Thoracic aorta (tissue), 2 donors: Measurements from ENCODE around the gene RDH5. TPM values are rescaled to one million over a fixed set of nuclear protein-coding genes. Genes with fewer than 3 reads are reported as not detected.

ENCODE experiments used
- ATAC-seq: fragments of 150-250 bp; one replicate; pipeline ENCODE4 v1.8.0; 2017; ENCODE audit warnings: low read depth; ENCODE audit not compliant: insufficient number of reproducible peaks, low FRiP score
- DNase-seq: peaks from one replicate; pipeline ENCODE4 v3.0.0-alpha.2; 2020; ENCODE audit warnings: low spot score
- H3K27ac ChIP-seq, 2 donors: fragments of 200-600 bp; sonication (generic); 1 replicate in 1 of 2; 2 replicates in 1 of 2; pipeline ENCODE4 v1.5.1; 2016; ENCODE audit warnings: mild to moderate bottlenecking in 2 of 2, moderate library complexity in 2 of 2
- H3K27me3 ChIP-seq: fragments of 200-600 bp; sonication (generic); replicated peaks from 2 replicates; pipeline ENCODE4 v1.6.0; 2016; ENCODE audit warnings: mild to moderate bottlenecking; ENCODE audit not compliant: insufficient read depth
- H3K36me3 ChIP-seq: fragments of 200-600 bp; sonication (generic); one replicate; pipeline ENCODE4 v1.5.1; 2016
- H3K4me1 ChIP-seq, 2 donors: fragments of 200-600 bp; sonication (generic); 1 replicate in 1 of 2; 2 replicates in 1 of 2; pipeline versions ENCODE4 v1.5.1 to v1.6.0; 2016; ENCODE audit warnings: low read depth in 2 of 2, mild to moderate bottlenecking in 1 of 2; ENCODE audit not compliant: control insufficient read depth in 1 of 2
- H3K4me3 ChIP-seq: fragments of 200-600 bp; sonication (generic); 2 replicates; pipeline ENCODE4 v1.5.1; 2016; ENCODE audit warnings: mild to moderate bottlenecking
- H3K9me3 ChIP-seq: fragments of 200-600 bp; sonication (generic); 2 replicates; pipeline ENCODE4 v1.5.1; 2016
- total RNA-seq, 2 donors: library from RNA; depleted of rRNA; stranded (reverse); fragments of >200 nt; gene quantifications; one replicate each; pipeline versions ENCODE4 v1.1.0 to v1.2.3, GENCODE V29; 2016
- TF ChIP-seq, protein P1 (sequence below): fragments of 200-600 bp; sonication (generic); IDR thresholded peaks from one replicate; pipeline ENCODE4 v1.5.1; 2019; ENCODE audit warnings: antibody characterized with exemption

RDH5 gene
- total RNA-seq, 2 donors from 2014 or later: 24.4 to 29.5 TPM

DNA sequence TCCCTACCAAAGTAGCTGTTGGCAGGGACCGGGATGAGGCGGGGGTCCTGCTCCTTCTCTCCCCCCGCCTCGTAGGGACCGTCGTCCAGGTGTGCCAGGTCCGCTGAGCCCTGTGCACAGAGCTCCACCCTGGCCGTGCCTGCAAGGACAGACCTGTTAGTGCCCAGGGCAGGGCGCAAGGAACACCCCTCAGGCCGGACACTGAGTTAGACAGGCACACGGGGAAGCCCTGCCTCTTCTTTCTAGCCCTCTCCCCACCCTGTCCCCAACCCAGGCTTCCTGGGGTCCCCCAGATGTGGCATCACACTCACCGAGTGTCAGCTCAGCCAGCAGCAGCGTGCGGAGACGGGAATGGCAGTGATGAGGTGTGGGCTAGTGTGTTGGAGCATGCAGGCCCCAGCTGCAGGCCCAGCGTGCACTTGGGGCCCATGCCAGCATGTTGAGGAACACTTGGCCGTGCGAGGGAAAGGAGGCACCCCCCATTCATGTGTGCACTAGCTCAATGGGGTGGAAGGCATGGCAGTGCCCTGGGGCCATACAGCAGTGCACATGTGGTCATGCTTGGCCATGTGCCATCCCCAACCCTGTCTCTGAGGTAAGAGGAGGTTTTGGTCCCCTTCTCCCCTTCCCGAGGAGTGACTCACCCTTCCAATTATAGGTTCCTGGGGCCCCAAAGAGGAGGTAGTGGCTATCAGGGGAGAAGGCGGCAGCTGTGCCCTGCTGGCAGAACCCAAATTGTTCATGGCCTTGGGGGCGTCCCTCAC is 19.8 kb upstream of the RDH5 start:
- Histone ChIP-seq H3K4me1 (peaks cover 14 to 40% of the 10 kb centered on the region in 2 donors), H3K27ac (peak overlapping the region; percentile 35 to 37), H3K27me3 (no peaks in the 10 kb centered on the region), H3K4me3 (peak overlapping the region; percentile 42), H3K36me3 (peaks cover 39% of the 10 kb centered on the region), H3K9me3 (no peaks in the 10 kb centered on the region)
- no peak for ATAC-seq
- TF ChIP-seq, protein P1, sequence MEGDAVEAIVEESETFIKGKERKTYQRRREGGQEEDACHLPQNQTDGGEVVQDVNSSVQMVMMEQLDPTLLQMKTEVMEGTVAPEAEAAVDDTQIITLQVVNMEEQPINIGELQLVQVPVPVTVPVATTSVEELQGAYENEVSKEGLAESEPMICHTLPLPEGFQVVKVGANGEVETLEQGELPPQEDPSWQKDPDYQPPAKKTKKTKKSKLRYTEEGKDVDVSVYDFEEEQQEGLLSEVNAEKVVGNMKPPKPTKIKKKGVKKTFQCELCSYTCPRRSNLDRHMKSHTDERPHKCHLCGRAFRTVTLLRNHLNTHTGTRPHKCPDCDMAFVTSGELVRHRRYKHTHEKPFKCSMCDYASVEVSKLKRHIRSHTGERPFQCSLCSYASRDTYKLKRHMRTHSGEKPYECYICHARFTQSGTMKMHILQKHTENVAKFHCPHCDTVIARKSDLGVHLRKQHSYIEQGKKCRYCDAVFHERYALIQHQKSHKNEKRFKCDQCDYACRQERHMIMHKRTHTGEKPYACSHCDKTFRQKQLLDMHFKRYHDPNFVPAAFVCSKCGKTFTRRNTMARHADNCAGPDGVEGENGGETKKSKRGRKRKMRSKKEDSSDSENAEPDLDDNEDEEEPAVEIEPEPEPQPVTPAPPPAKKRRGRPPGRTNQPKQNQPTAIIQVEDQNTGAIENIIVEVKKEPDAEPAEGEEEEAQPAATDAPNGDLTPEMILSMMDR: no peak
- DNase-seq: no peak

DNA sequence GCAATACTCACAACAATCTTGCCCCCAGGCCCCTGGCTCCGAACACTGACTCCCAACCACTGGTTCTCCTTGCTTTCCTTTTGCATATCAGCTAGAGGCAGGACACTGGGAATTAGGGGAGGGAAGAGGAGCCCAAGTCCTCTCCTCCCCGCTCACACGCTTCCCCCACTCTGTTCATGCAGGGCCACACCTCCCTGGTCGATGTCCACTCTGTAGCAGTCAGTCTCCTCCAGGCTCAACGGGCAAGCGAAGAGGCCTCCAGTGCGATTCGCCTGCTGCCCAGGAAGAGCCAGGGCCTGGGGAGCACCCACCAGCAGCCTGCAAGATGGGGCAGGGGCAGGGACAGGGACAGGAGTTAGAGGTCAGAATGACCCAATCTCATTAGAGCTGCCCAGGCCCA is 17.3 kb upstream of the RDH5 start:
- no peak for DNase-seq
- H3K27me3 ChIP-seq: no peaks in the 10 kb centered on the region
- TF ChIP-seq, protein P1: no peak
- no peaks in the 10 kb centered on the region for H3K9me3 ChIP-seq
- peak overlapping the region; percentile 90 for H3K4me3 ChIP-seq
- no peak for ATAC-seq
- peaks cover 15% of the 10 kb centered on the region for H3K36me3 ChIP-seq
- H3K27ac ChIP-seq: peak overlapping the region; percentile 90 to 92
- peaks cover 14 to 40% of the 10 kb centered on the region in 2 donors for H3K4me1 ChIP-seq

DNA sequence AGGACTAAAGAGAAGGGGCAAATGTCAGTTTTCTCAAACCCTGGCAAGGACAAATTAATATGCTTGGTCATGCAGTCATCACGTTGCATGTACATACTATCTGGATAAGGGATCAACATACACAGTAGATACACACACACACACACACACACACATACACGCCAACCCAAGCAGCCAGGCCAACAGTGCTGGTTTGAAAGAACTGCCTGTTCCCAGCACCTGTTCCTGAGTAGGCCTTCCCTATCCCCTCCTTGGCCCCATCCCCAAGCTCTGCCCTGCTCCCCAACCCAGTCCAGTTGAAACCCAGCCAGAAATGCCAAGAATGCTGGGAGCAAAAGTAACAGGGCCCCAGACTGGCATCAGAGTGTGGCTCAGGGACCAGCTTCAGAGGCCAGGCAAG is 16.9 kb upstream of the RDH5 start:
- Histone ChIP-seq H3K9me3 (no peaks in the 10 kb centered on the region), H3K36me3 (peaks cover 12% of the 10 kb centered on the region), H3K4me3 (peak overlapping the region; percentile 90), H3K27ac (peak overlapping the region; percentile 90 to 92), H3K4me1 (peaks cover 15 to 43% of the 10 kb centered on the region in 2 donors), H3K27me3 (no peaks in the 10 kb centered on the region)
- ATAC-seq (no peak), DNase-seq (no peak)
- TF ChIP-seq, protein P1: no peak

DNA sequence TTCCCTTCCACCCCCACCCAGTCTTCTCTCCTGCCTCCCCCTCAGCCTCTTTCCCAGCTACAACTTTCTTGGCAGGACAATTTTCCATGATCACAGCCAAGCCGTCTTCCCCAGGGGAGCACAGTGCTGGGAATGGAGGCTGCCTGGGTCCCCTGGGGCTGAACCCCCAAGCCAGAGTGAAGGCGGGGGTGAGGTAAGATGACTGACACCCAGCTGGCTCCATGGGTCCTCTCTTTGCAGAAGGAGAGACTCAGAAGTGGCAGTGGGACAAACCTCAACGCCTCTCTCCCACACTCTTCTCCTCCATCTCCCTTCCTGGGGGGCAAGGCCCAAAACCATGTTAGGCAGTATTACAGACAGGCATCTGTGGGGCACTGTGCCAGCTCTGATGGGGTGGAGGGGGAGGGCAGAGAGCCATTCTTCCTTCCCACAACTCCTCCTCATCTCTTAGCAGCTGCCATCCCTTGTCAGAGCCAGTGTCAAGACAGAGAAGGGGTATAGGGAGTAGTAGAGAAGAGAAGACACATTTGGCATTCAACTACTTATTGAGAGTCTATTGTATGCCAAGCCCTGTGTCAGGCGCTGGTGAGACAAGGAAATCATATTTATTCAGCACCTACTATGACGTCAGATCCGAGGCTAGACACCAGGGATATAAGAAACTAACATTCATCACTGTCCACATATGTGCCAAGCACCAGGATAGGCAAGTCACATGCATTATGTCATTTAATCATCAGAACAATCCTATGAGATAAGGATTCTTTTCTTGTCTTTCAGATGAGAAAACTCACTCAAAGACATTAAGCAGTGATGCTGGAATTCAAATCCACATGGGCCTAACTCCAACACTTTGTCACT is 16.1 kb upstream of the RDH5 start:
- H3K27me3 ChIP-seq: no peaks in the 10 kb centered on the region
- no peak for DNase-seq
- TF ChIP-seq, protein P1: no peak
- no peaks in the 10 kb centered on the region for H3K9me3 ChIP-seq
- peaks cover 4% of the 10 kb centered on the region for H3K36me3 ChIP-seq
- ATAC-seq: no peak
- peaks cover 22 to 51% of the 10 kb centered on the region in 2 donors for H3K4me1 ChIP-seq
- peak overlapping the region; percentile 90 to 92 for H3K27ac ChIP-seq
- H3K4me3 ChIP-seq: peak overlapping the region; percentile 90
